ENCODE data around the gene GNAQ. TPM values are rescaled to one million over a fixed set of nuclear protein-coding genes. Genes with fewer than 3 reads are reported as not detected.

GNAQ gene
- total RNA-seq, 3 donors from 2014 or later (not counting 1 experiment from before 2014, with no cell fraction given): 17.8 to 51.6 (median 24.5) TPM

DNA sequence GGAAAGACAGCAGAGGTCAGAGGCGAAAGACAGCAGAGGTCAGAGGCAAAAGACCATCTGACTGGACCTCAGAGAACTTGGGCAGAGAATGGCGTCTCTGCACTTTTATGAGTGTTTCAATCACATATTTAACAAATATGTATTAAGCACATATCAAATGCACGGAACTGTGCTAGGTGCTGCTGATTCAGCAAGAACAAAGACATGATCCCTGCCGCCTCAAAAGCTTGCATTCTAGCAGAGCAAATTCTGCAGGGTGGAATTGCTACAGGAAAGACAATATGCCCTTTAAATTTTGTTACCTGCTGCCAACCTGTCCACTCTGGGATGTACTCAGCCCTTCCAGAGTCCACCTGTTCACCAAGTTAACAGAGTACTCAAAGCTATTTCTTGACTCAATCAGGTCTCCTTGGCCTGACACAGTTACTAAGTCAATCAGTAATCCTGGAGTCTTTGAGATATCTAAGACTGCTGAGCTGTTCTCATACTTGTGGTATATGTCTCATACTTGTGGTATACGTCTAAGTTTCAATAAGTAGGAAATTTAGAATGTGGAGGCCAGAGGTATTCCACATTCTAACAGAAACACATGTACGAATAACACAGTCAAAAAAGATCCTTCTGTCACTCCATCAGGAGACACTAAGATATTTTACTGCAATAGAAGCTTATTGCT, 131.8 kb downstream of the GNAQ start:
- H3K4me3 Mint-ChIP-seq: no peak overlapping the region
- 97% methylated on average over 4 of the region's 6 CpGs for WGBS (ENCODE audit: insufficient coverage)
- Histone ChIP-seq H3K36me3 (ENCODE audit: control insufficient read depth, insufficient read depth, low read length) (no peaks in the 10 kb centered on the region), H3K9me3 (ENCODE audit: control insufficient read depth, insufficient read depth, low read length) (no peaks in the 10 kb centered on the region), H3K27ac (ENCODE audit: low read length) (no peak overlapping the region), H3K4me3 (ENCODE audit: low read length) (no peak overlapping the region), H3K4me1 (ENCODE audit: control insufficient read depth, insufficient read depth, low read length) (no peaks in the 10 kb centered on the region), H3K27me3 (ENCODE audit: control insufficient read depth, insufficient read depth, low read length) (no peaks in the 10 kb centered on the region)
- ATAC-seq (no peak), DNase-seq (no peak)
- H3K4me1 Mint-ChIP-seq: peaks cover 0 to 10% of the 10 kb centered on the region in 2 donors
- no peaks in the 10 kb centered on the region for H3K36me3 Mint-ChIP-seq
- H3K27ac Mint-ChIP-seq: no peak overlapping the region
- H3K9me3 Mint-ChIP-seq: no peaks in the 10 kb centered on the region
- no peaks in the 10 kb centered on the region for H3K27me3 Mint-ChIP-seq (ENCODE audit: low read depth in 2 of 2)
- TF ChIP-seq, protein P1, sequence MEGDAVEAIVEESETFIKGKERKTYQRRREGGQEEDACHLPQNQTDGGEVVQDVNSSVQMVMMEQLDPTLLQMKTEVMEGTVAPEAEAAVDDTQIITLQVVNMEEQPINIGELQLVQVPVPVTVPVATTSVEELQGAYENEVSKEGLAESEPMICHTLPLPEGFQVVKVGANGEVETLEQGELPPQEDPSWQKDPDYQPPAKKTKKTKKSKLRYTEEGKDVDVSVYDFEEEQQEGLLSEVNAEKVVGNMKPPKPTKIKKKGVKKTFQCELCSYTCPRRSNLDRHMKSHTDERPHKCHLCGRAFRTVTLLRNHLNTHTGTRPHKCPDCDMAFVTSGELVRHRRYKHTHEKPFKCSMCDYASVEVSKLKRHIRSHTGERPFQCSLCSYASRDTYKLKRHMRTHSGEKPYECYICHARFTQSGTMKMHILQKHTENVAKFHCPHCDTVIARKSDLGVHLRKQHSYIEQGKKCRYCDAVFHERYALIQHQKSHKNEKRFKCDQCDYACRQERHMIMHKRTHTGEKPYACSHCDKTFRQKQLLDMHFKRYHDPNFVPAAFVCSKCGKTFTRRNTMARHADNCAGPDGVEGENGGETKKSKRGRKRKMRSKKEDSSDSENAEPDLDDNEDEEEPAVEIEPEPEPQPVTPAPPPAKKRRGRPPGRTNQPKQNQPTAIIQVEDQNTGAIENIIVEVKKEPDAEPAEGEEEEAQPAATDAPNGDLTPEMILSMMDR (IDR thresholded peaks at IDR 0.05): no peak
- intact Hi-C loops (cut with micrococcal nuclease): no loop called here

DNA sequence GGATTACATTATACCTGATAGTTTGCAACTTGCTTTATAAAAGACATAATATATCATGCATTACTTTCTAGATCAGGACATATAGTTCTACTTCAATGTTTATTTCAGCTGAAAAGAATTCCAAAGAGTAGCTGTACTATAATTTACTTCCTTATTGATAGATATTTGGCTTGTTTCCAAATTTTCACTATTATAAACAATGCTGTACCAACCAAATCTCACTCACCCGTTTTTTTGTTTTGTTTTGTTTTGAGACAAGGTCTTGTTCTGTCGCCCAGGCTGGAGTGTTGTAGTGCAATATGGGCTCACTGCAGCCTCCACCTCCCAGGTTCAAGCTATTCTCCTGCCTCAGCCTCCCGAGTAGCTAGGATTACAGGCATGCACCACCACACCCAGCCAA, 132.7 kb downstream of the GNAQ start:
- H3K27me3 Mint-ChIP-seq (ENCODE audit: low read depth in 2 of 2): no peaks in the 10 kb centered on the region
- H3K27ac ChIP-seq (ENCODE audit: low read length): no peak overlapping the region
- DNase-seq (no peak), ATAC-seq (no peak)
- H3K4me1 ChIP-seq (ENCODE audit: control insufficient read depth, insufficient read depth, low read length): no peaks in the 10 kb centered on the region
- H3K36me3 Mint-ChIP-seq: no peaks in the 10 kb centered on the region
- no peak overlapping the region for H3K27ac Mint-ChIP-seq
- no peaks in the 10 kb centered on the region for H3K9me3 ChIP-seq (ENCODE audit: control insufficient read depth, insufficient read depth, low read length)
- H3K9me3 Mint-ChIP-seq: no peaks in the 10 kb centered on the region
- no peaks in the 10 kb centered on the region for H3K27me3 ChIP-seq (ENCODE audit: control insufficient read depth, insufficient read depth, low read length)
- WGBS (ENCODE audit: insufficient coverage): no CpG with 5 or more reads among the region's 3 CpGs
- H3K4me1 Mint-ChIP-seq: peaks cover 0 to 11% of the 10 kb centered on the region in 2 donors
- no peak overlapping the region for H3K4me3 Mint-ChIP-seq
- H3K36me3 ChIP-seq (ENCODE audit: control insufficient read depth, insufficient read depth, low read length): no peaks in the 10 kb centered on the region
- no peak overlapping the region for H3K4me3 ChIP-seq (ENCODE audit: low read length)
- TF ChIP-seq, protein P1 (IDR thresholded peaks at IDR 0.05): no peak
- intact Hi-C loops (cut with micrococcal nuclease): no loop called here

DNA sequence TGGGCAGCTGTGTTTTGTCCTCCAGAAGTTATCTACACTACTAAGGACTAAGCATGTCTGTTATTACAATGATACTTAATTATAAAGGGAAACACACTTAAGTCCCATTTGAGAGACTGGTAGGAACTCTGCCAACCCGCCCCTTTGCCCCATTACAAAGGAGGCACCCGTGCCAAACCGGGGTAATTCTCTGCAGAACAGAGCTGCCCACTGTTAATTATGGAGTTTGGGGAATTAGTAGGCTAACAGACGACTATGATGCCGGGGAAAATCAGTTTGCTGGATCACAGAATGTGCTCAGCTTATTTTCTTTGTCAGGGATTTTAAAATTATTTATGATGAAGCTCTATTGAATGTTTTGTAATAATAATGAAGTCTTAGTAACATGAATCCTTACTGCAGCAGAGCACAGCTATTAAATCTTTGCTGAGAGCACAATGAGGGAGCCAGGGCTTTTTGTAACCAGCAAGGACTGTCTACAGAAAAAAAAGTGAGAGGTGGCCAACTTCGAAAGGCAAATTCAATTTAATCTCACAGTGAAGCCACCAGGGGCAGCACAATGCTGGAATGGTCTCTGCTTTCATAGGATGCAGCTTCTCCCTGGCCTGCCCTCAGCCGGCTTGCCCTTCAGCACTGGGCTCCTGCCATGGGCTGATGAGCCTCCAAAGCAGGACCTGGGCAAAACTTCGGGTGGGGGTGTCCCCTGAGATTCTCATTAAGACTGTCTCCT, 134.5 kb downstream of the GNAQ start:
- H3K27ac Mint-ChIP-seq: no peak overlapping the region

More for the DNA sequence above, 134.5 kb downstream of the GNAQ start:
- Histone ChIP-seq H3K36me3 (ENCODE audit: control insufficient read depth, insufficient read depth, low read length) (no peaks in the 10 kb centered on the region), H3K4me1 (ENCODE audit: control insufficient read depth, insufficient read depth, low read length) (no peaks in the 10 kb centered on the region), H3K27me3 (ENCODE audit: control insufficient read depth, insufficient read depth, low read length) (no peaks in the 10 kb centered on the region), H3K27ac (ENCODE audit: low read length) (no peak overlapping the region), H3K9me3 (ENCODE audit: control insufficient read depth, insufficient read depth, low read length) (no peaks in the 10 kb centered on the region), H3K4me3 (ENCODE audit: low read length) (no peak overlapping the region)
- H3K9me3 Mint-ChIP-seq: no peaks in the 10 kb centered on the region
- H3K27me3 Mint-ChIP-seq (ENCODE audit: low read depth in 2 of 2): no peaks in the 10 kb centered on the region
- intact Hi-C loops (cut with micrococcal nuclease): no loop called here
- TF ChIP-seq, protein P1 (IDR thresholded peaks at IDR 0.05): no peak
- WGBS (ENCODE audit: insufficient coverage): 89% methylated on average over 8 of the region's 8 CpGs
- DNase-seq (peak in 1 of 2 donors; percentile 13), ATAC-seq (no peak)
- H3K36me3 Mint-ChIP-seq: no peaks in the 10 kb centered on the region
- H3K4me1 Mint-ChIP-seq: peaks cover 0 to 18% of the 10 kb centered on the region in 2 donors
- H3K4me3 Mint-ChIP-seq: no peak overlapping the region

All from natural killer cell (primary cell).